GM12878 (cell line): Measurements from ENCODE around the gene PRLH. TPM values are rescaled to one million over a fixed set of nuclear protein-coding genes. Genes with fewer than 3 reads are reported as not detected.

Source experiments
- ATAC-seq: fragments of 200-7000 bp; cut with Tn5 transposase; 3 replicates; pipeline ENCODE4 v1.9.1; 2020; ENCODE audit warnings: mild to moderate bottlenecking, moderate library complexity
- BruUV-seq: library from RNA; stranded (reverse); fragments of 400-500 nt; replicated peaks from 2 replicates; lab custom pipeline; 2021; lab: Mats Ljungman, UMichigan
- CTCF ChIA-PET: fragments of 300-600 bp; sonication (Branson Sonifier 250); formaldehyde crosslinking; extraction: SDS; loops from one replicate; lab custom pipeline; 2021; ENCODE audit warnings: inconsistent platforms; lab: Yijun Ruan, JAX
- POLR2A ChIA-PET: fragments of 350-600 bp; formaldehyde crosslinking; extraction: SDS; loops from one replicate; lab custom pipeline; 2021; ENCODE audit warnings: inconsistent platforms; lab: Charles Lee
- RAD21 ChIA-PET: fragments of 300-600 bp; sonication (Branson Sonifier 250); formaldehyde crosslinking; loops from one replicate; lab custom pipeline; 2023; ENCODE audit warnings: antibody characterized with exemption; ENCODE audit not compliant: unreplicated experiment; lab: Charles Lee
- SMC1A ChIA-PET: fragments of 300-600 bp; sonication (Branson Sonifier 250); formaldehyde crosslinking; loops from one replicate; lab custom pipeline; 2023; ENCODE audit not compliant: unreplicated experiment, uncharacterized antibody; lab: Charles Lee
- DNase-seq: peaks from one replicate; pipeline ENCODE4 v3.0.0-alpha.2; 2011; ENCODE audit warnings: low read depth, low spot score
- FAIRE-seq: peaks from 3 replicates; lab custom pipeline; 2011; peaks lifted over from hg19 to GRCh38; lab: Jason Lieb, UNC
- H2AFZ ChIP-seq: 2 replicates; pipeline ENCODE4 v1.6.0; 2011; ENCODE audit warnings: low read depth, low read length, control low read depth; ENCODE audit not compliant: control insufficient read depth
- H3K27ac ChIP-seq: 2 replicates; pipeline ENCODE4 v1.5.1; 2011; ENCODE audit warnings: control low read depth; ENCODE audit not compliant: control insufficient read depth, insufficient read depth
- H3K27me3 ChIP-seq, 2 experiments: replicated peaks in 1 of 2; 2 replicates each; pipeline versions ENCODE4 v1.6.0 to v1.6.1; 2011; ENCODE audit warnings: low read length in 1 of 2; ENCODE audit not compliant: control insufficient read depth in 2 of 2, insufficient read depth in 2 of 2
- H3K36me3 ChIP-seq, 2 experiments: 2 replicates each; pipeline ENCODE4 v1.5.1; 2011; ENCODE audit warnings: low read length in 1 of 2; ENCODE audit not compliant: control insufficient read depth in 2 of 2, insufficient read depth in 2 of 2
- H3K4me1 ChIP-seq: 2 replicates; pipeline ENCODE4 v1.6.1; 2011; ENCODE audit warnings: mild to moderate bottlenecking, low read length, moderate library complexity, mixed read lengths; ENCODE audit not compliant: control insufficient read depth, insufficient read depth
- H3K4me2 ChIP-seq: 2 replicates; pipeline ENCODE4 v1.6.0; 2011; ENCODE audit warnings: control low read depth; ENCODE audit not compliant: control insufficient read depth, insufficient read depth
- H3K4me3 ChIP-seq: fragments of 200-600 bp; sonication (generic); 2 replicates; pipeline ENCODE4 v1.5.1; 2016
- H3K79me2 ChIP-seq: 2 replicates; pipeline ENCODE4 v1.6.0; 2011; ENCODE audit warnings: low read length; ENCODE audit not compliant: control insufficient read depth, insufficient read depth
- H3K9ac ChIP-seq: 2 replicates; pipeline ENCODE4 v1.8.0; 2011; ENCODE audit warnings: low read length, control low read depth, mixed read lengths; ENCODE audit not compliant: control insufficient read depth, insufficient read depth
- H3K9me3 ChIP-seq: replicated peaks from 3 replicates; pipeline ENCODE4 v1.5.1; 2011; ENCODE audit warnings: mild to moderate bottlenecking, low read length; ENCODE audit not compliant: control insufficient read depth, insufficient read depth
- H4K20me1 ChIP-seq: 2 replicates; pipeline ENCODE4 v1.6.0; 2011; ENCODE audit not compliant: control insufficient read depth, insufficient read depth
- ATF7 ChIP-seq: fragments of 450-650 bp; IDR thresholded peaks from 2 replicates; pipeline ENCODE4 v1.6.1; 2016; ENCODE audit warnings: low read depth, mild to moderate bottlenecking
- BCL11A ChIP-seq: IDR thresholded peaks from 2 replicates; pipeline ENCODE4 v1.6.1; 2011; ENCODE audit warnings: low read depth, low read length
- EED ChIP-seq: sonication (generic); IDR thresholded peaks from 2 replicates; pipeline ENCODE4 v1.6.1; 2016; ENCODE audit warnings: antibody characterized with exemption, low read depth
- NFIC ChIP-seq: IDR thresholded peaks from 2 replicates; pipeline ENCODE4 v1.6.1; 2012; ENCODE audit warnings: low read depth, mild to moderate bottlenecking, inconsistent platforms, low read length, moderate library complexity
- RCOR1 ChIP-seq: conservative IDR thresholded peaks from 2 replicates; pipeline ENCODE4 v1.6.1; 2012; ENCODE audit warnings: low read depth, low read length, improper control_type of control experiment
- SMARCA5 ChIP-seq: fragments of 450-650 bp; IDR thresholded peaks from 2 replicates; pipeline ENCODE4 v1.6.1; 2017; ENCODE audit warnings: mild to moderate bottlenecking
- TCF7 ChIP-seq: IDR thresholded peaks from 2 replicates; pipeline ENCODE4 v1.6.1; 2014; ENCODE audit warnings: antibody characterized with exemption, borderline replicate concordance
- ZBED1 ChIP-seq: IDR thresholded peaks from 2 replicates; pipeline ENCODE4 v1.6.1; 2016; ENCODE audit warnings: borderline replicate concordance
- ZSCAN29 ChIP-seq: fragments of 450-650 bp; IDR thresholded peaks from 2 replicates; pipeline ENCODE4 v1.6.1; 2017; ENCODE audit warnings: mild to moderate bottlenecking, moderate library complexity
- whole genome bisulfite sequencing: methylation state at CpG from one replicate; pipeline ENCODE4 v1.1.6; 2016; ENCODE audit warnings: low lambda C conversion rate; ENCODE audit not compliant: insufficient replicate concordance, insufficient coverage; ENCODE audit errors: missing lambda C conversion rate; 5-methylcytosine and 5-hydroxymethylcytosine counted together
- in situ Hi-C: fragments of 300-500 bp; cut with MboI; formaldehyde crosslinking; loops from 9 replicates; pipeline ENCODE4 v1.14.3; 2018; ENCODE audit warnings: mixed read lengths
- intact Hi-C: fragments of 100-400 bp; cut with micrococcal nuclease; formaldehyde crosslinking; loops from one replicate; pipeline ENCODE4 v1.14.2; 2022; ENCODE audit not compliant: unreplicated experiment
- polyA plus RNA-seq, 11 experiments: library from polyadenylated mRNA; depleted of rRNA in 4 of 11; unstranded in 6 of 11; stranded (reverse) in 5 of 11; fragments of >200 nt; fragmentation: Nextera tagmentation in 4 of 11; fragmentation: Illumina TruSeq in 1 of 11; extraction: Ambion mirVana in 4 of 11; extraction: Trizol in 1 of 11; gene quantifications; 1 replicate in 1 of 11; 2 replicates in 10 of 11; pipeline versions ENCODE4 v1.2.1 to v1.2.3, GENCODE V29; 2011 to 2016; ENCODE audit warnings: inconsistent platforms in 2 of 11, missing spikeins in 2 of 11, low read depth in 1 of 11
- total RNA-seq, 4 experiments: library from RNA; depleted of rRNA in 3 of 4; stranded (reverse); fragments of >200 nt in 3 of 4; fragmentation: Illumina TruSeq in 1 of 4; extraction: Trizol in 1 of 4; gene quantifications; 2 replicates each; pipeline versions ENCODE4 v1.2.1 to v1.2.3, GENCODE V29; 2013 to 2021
- TF ChIP-seq, protein P1 (sequence below): IDR thresholded peaks from 2 replicates; pipeline ENCODE4 v1.6.1; 2012; ENCODE audit warnings: low read depth, low read length, improper control_type of control experiment
- TF ChIP-seq, protein P2 (sequence below): fragments of 450-650 bp; IDR thresholded peaks from 2 replicates; pipeline ENCODE4 v1.6.1; 2017; ENCODE audit warnings: borderline replicate concordance
- TF ChIP-seq, protein P3 (sequence below): IDR thresholded peaks from 2 replicates; pipeline ENCODE4 v1.6.1; 2011; ENCODE audit warnings: borderline replicate concordance, low read depth, mild to moderate bottlenecking, moderate library complexity, mixed read lengths, low read length; ENCODE audit not compliant: insufficient read depth; ENCODE audit errors: extremely low read length
- TF ChIP-seq, protein P4 (sequence below): fragments of 150-350 bp; IDR thresholded peaks from 2 replicates; pipeline ENCODE4 v1.6.1; 2014; ENCODE audit warnings: mild to moderate bottlenecking, low read depth, low read length
- TF ChIP-seq, protein P5 (sequence below): IDR thresholded peaks from 2 replicates; pipeline ENCODE4 v1.6.1; 2012; ENCODE audit warnings: low read depth, low read length, improper control_type of control experiment

The PRLH gene
- total and polyA plus RNA-seq, 10 of the 15 experiments (the other 5 are each of a cell fraction or from before 2014, with no cell fraction given): not detected

DNA sequence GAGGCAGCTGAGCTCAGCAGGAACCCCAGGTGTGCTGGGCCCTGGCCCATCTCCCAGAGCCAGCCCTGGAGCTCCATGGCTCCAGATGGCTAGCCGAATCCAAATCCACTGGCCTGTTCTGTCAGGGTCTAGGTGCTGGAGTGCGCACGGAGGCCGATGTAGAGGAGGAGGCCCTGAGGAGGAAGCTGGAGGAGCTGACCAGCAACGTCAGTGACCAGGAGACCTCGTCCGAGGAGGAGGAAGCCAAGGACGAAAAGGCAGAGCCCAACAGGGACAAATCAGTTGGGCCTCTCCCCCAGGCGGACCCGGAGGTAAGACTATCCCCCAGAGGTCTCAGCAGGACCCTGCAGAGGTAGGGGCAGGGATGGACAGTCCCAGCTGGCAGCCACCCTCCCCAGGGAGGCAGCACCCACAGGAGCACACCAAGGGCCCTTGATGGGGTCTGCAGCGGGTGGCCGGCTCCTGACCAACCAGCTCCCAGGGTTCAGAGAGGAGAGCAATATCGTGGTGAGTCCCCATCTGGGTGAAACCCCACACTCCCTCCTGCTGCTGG, 26.1 kb upstream of the PRLH start:
- H3K36me3 ChIP-seq: no peaks in the 10 kb centered on the region
- intact Hi-C loops (no loop called here), in situ Hi-C loops (no loop called here)
- ChIA-PET RAD21 (interaction anchor here (0.5 to 2.8 kb wide), 4 partner anchors 11 to 32 kb away, joined by 3 to 13 read pairs (median 8); no protein-coding TSS in a partner anchor), SMC1A (interaction anchor here (1.1 to 3.5 kb wide), 5 partner anchors 11 to 32 kb away, joined by 3 to 16 read pairs (median 9); no protein-coding TSS in a partner anchor), CTCF (interaction anchor here (0.7 to 2.8 kb wide), 5 partner anchors 10 to 31 kb away, joined by 3 to 18 read pairs (median 7); no protein-coding TSS in a partner anchor), POLR2A (interaction anchor here (1.0 to 2.5 kb wide), 3 partner anchors 14 to 27 kb away, joined by 3 to 11 read pairs (median 3); no protein-coding TSS in a partner anchor)
- no peak overlapping the region for H3K9ac ChIP-seq
- BruUV-seq: no TSS peak
- peaks cover 6% of the 10 kb centered on the region; the same call in 1 of the 2 replicates for H3K4me1 ChIP-seq
- WGBS: 63% methylated on average over 13 of the region's 13 CpGs
- no peak overlapping the region for H3K4me3 ChIP-seq
- no peak overlapping the region for H2AFZ ChIP-seq
- no peak for ATAC-seq
- H3K27ac ChIP-seq: no peak overlapping the region
- H4K20me1 ChIP-seq: no peaks in the 10 kb centered on the region
- no peak for FAIRE-seq
- H3K79me2 ChIP-seq: no peaks in the 10 kb centered on the region
- DNase-seq: no peak
- no peak overlapping the region for H3K4me2 ChIP-seq
- H3K9me3 ChIP-seq: no peaks in the 10 kb centered on the region
- H3K27me3 ChIP-seq: peaks cover 0 to 3% of the 10 kb centered on the region in 2 experiments; a peak in 1 of 4 replicates
- TF ChIP-seq, protein P1, sequence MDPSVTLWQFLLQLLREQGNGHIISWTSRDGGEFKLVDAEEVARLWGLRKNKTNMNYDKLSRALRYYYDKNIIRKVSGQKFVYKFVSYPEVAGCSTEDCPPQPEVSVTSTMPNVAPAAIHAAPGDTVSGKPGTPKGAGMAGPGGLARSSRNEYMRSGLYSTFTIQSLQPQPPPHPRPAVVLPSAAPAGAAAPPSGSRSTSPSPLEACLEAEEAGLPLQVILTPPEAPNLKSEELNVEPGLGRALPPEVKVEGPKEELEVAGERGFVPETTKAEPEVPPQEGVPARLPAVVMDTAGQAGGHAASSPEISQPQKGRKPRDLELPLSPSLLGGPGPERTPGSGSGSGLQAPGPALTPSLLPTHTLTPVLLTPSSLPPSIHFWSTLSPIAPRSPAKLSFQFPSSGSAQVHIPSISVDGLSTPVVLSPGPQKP: no peak
- TF ChIP-seq SMARCA5: no peak
- no peak for TF ChIP-seq RCOR1
- no peak for TF ChIP-seq EED
- TF ChIP-seq, protein P2, sequence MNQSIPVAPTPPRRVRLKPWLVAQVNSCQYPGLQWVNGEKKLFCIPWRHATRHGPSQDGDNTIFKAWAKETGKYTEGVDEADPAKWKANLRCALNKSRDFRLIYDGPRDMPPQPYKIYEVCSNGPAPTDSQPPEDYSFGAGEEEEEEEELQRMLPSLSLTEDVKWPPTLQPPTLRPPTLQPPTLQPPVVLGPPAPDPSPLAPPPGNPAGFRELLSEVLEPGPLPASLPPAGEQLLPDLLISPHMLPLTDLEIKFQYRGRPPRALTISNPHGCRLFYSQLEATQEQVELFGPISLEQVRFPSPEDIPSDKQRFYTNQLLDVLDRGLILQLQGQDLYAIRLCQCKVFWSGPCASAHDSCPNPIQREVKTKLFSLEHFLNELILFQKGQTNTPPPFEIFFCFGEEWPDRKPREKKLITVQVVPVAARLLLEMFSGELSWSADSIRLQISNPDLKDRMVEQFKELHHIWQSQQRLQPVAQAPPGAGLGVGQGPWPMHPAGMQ: no peak
- TF ChIP-seq ZBED1: no peak
- TF ChIP-seq, protein P3, sequence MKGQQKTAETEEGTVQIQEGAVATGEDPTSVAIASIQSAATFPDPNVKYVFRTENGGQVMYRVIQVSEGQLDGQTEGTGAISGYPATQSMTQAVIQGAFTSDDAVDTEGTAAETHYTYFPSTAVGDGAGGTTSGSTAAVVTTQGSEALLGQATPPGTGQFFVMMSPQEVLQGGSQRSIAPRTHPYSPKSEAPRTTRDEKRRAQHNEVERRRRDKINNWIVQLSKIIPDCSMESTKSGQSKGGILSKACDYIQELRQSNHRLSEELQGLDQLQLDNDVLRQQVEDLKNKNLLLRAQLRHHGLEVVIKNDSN: no peak
- TF ChIP-seq ZSCAN29: no peak
- TF ChIP-seq, protein P4, sequence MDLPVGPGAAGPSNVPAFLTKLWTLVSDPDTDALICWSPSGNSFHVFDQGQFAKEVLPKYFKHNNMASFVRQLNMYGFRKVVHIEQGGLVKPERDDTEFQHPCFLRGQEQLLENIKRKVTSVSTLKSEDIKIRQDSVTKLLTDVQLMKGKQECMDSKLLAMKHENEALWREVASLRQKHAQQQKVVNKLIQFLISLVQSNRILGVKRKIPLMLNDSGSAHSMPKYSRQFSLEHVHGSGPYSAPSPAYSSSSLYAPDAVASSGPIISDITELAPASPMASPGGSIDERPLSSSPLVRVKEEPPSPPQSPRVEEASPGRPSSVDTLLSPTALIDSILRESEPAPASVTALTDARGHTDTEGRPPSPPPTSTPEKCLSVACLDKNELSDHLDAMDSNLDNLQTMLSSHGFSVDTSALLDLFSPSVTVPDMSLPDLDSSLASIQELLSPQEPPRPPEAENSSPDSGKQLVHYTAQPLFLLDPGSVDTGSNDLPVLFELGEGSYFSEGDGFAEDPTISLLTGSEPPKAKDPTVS: no peak
- TF ChIP-seq ATF7: no peak
- TF ChIP-seq NFIC: no peak
- TF ChIP-seq BCL11A: no peak
- TF ChIP-seq, protein P5, sequence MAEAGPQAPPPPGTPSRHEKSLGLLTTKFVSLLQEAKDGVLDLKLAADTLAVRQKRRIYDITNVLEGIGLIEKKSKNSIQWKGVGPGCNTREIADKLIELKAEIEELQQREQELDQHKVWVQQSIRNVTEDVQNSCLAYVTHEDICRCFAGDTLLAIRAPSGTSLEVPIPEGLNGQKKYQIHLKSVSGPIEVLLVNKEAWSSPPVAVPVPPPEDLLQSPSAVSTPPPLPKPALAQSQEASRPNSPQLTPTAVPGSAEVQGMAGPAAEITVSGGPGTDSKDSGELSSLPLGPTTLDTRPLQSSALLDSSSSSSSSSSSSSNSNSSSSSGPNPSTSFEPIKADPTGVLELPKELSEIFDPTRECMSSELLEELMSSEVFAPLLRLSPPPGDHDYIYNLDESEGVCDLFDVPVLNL: no peak
- no peak for TF ChIP-seq TCF7
